CD4-positive, alpha-beta T cell treated with Interleukin-15 for 4 hours (primary cell): ENCODE measurements around the gene UBE2E3.
"Not testable (repeated sequence)": the region's sequence is repeated elsewhere in the genome, so short reads cannot be mapped to it uniquely, and the experiment has no call there.

Experiments used
- DNase-seq: peaks from one replicate; pipeline ENCODE4 v3.0.0-alpha.2; 2020; ENCODE audit warnings: low spot score

Gene UBE2E3

DNA sequence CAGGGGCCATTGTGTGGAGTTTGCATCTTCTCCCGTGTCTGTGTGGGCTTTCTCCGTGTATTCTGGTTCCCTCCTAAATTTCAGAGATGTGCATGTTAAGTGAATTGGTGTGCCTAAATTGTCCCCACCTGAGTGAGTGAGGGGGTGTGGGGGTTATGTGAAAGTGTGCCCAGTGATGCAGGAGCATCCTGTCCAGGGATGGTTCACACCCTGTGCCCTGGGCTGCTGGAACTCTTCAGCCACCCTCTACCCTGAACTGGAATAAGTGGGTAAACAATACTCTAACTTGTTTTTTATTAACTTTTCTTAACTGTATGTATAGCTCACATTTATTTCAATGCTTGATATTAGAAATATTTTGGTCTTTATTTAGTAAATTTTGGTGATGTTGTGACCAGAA lies 56.0 kb downstream of the UBE2E3 start:
- DNase-seq = no peak

DNA sequence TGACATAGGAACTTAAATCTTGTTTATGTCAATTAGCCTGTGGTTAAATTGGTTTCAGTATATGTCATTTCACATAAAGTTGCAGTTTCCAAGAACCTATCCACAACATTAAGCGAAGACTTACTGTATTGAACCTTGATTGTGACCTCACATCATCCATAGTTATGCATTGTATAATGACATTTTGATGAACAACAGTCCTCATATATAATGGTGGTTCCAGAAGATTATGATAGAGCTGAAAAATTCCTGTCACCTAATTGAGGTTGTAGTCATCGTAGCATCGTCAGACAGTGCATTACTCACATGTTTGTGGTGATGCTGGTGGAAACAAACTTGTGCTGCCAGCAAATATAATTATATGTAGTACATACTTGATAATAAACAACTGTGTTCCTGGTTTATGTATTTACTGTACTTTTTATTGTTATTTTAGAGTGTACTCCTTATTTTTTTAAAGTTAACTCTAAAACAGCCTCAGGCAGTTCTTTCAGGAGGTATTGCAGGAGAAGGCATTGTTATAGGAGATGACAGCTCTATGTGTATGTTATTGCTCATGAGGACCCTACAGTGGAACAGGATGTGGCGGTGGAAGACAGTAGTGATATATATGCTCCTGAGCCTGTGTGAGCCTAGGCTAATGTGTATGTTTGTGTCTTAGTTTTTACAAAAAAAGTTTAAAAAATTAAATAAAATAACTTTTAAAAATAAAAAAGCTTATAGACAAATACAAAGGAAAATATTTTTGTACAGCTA lies 56.6 kb downstream of the UBE2E3 start:
- DNase-seq = no peak

- no peak for DNase-seq
Measured at GRCh38 chr2:181037922-181038321, 57.5 kb downstream of the UBE2E3 start.

DNA sequence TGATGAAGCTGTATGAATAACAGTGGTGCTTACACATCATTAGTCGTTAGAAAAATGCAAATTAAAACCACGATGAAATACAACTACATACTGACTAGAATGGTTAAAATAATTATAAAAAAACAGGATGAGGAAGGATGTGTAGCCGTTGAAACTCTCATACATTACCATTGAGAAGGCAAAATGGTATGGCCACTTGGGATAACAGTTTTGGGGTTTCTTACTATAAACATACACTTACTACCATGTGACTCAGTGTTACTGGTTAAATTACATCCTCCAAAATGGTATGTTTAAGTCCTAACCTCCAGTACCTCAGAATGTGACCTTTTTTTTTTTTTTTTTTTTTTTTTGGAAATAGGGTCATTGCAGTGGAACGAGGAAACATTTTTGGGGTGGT lies 58.4 kb downstream of the UBE2E3 start:
- no peak for DNase-seq

DNA sequence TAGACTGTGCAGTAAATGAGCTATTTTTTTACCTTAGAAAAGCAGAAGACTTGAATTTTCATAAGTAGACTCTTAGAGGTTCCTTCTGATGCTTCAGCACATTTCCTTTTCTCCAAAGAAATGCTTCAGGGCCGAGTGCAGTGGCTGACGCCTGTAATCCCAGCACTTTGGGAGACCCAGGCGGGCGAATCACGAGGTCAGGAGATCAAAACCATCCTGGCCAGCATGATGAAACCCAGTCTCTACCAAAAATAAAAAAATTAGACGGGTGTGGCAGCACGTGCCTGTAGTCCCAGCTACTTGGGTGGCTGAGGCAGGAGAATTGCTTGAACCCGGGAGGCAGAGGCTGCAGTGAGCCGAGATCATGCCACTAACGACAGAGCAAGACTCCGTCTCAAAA lies 60.4 kb downstream of the UBE2E3 start:
- DNase-seq = not testable (repeated sequence)

DNA sequence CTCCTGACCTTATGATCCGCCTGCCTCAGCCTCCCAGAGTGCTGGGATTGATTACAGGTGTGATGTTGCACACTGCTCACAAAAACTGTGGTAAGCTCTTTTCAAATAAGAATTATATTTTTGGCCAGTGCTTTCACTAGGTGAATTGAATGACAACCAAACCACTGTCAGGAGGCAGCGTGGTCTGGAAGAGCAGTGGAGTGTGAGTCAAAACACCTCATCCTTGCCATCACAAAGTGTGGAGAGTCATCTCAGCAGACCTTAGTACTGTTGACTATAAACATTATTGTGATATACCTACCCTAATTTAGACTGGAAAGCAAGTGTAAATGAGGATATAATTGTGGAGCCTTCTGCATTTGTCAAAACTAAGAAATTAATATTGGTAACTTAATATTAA lies 61.3 kb downstream of the UBE2E3 start:
- DNase-seq = no peak

DNA sequence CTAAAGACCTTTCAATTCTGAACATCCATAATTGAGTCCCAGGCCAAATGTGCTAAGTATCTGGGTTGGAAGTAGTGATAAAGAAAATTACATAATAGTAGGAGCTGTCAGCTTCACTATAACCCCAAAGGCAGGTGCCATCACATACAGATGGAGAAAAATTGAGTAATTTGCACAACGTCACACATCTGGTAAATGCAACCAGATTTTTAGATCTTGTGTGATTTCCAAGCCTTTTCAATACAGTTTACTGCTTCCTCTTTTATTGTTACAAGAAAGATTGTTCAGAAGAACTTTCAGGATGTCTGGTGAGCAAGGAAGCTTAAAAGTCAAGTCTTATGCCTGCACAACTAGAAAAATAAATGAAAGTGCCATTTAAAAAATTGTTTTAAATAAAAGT lies 62.3 kb downstream of the UBE2E3 start:
- no peak for DNase-seq

DNA sequence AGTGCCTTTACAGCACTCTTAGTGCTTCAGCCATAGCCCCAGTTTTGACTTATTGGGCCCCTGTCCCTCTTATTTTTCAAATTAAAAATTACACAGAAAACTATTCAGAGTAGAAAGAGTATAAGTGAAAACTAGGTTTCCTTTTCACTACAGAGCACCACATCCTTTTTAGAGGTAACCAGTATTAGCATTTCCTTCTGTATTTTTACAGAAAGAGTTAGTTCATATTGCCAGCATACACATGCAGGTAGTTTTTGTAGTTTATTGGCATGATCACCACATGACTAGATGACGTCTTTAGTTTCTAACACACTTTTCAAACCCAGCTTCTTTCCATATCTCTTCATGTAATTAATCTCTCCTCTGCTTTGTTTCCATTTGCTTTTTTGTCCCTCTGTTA lies 66.4 kb downstream of the UBE2E3 start:
- DNase-seq = no peak

GRCh38 chr2:181047829-181048228 lies 67.4 kb downstream of the UBE2E3 start:
- DNase-seq = no peak

DNA sequence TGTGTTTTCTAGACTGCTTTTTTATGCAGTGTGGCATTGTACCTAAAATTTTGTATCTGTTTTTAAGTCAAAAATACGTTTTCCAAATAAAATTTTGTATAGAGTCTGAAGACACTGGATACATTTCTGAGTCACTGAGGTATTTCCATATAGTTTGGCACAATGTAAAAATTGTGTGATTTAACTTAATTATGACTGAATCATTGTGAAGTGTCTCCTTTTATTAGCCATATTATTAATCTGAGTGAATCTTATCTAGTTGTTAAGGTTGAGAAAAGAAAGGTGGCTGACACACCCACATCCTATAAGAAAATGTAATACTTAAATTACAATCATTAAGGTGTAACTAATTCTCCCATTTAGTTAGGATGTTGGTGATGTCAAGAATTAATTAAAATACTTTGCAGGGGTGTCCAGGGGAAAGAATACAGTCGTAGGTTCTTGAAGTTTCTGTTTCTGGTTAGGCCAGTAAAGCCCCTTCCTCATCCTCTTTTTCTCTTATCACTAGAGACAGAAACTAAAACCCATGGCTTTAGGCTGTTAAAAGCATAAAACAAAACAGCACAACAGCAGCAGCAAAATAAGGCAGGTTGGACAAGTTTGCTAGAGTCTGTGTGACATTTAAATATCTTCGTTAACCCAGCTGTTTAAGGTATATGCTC lies 71.6 kb downstream of the UBE2E3 start:
- DNase-seq = no peak

DNA sequence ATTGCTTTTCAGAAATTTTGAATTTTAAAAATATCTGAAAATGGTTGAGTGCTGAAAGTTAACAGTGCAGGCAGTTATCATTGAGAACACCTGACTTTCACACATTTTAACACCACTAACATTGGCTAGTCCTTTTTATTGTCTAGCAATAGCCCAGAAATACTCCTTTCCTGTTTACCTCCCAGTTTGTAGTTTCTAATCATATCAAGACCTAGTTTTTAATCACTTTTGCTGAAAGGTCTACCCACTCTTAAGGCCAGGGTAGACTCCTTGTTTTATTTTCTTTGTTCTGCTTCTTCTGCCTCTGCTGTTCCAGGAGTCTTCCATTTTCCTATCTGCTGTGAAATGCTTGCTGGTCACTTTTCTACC lies 72.1 kb downstream of the UBE2E3 start:
- no peak for DNase-seq

- no peak for DNase-seq
Measured at GRCh38 chr2:181054256-181054655, 73.9 kb downstream of the UBE2E3 start.

GRCh38 chr2:181054843-181055242 lies 74.4 kb downstream of the UBE2E3 start:
- DNase-seq = no peak

- DNase-seq = peak; percentile 59
Measured at GRCh38 chr2:181058378-181059269, 78.2 kb downstream of the UBE2E3 start.

DNA sequence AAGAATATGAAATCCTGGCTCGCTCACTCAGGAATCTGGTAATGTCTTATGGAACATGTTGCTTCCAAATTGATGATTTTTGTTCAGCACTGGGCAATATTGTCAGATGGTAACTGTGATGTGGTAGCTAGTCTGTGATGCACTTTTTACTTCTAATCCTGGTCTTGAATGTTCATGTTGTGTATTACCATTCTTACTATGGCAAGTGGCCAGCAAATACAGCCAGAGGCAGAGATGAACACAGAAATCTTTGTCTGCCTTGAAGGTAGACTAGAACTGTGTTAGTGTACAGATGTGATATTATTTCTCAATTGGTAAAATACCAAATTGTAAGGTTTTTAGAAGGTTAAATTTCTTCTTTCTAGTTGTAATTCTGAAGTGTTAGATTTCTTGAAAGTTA lies 83.3 kb downstream of the UBE2E3 start:
- no peak for DNase-seq

- no peak for DNase-seq
Measured at GRCh38 chr2:181065458-181065857, 85.1 kb downstream of the UBE2E3 start.

- DNase-seq = no peak
Measured at GRCh38 chr2:181066333-181066732, 85.9 kb downstream of the UBE2E3 start.

DNA sequence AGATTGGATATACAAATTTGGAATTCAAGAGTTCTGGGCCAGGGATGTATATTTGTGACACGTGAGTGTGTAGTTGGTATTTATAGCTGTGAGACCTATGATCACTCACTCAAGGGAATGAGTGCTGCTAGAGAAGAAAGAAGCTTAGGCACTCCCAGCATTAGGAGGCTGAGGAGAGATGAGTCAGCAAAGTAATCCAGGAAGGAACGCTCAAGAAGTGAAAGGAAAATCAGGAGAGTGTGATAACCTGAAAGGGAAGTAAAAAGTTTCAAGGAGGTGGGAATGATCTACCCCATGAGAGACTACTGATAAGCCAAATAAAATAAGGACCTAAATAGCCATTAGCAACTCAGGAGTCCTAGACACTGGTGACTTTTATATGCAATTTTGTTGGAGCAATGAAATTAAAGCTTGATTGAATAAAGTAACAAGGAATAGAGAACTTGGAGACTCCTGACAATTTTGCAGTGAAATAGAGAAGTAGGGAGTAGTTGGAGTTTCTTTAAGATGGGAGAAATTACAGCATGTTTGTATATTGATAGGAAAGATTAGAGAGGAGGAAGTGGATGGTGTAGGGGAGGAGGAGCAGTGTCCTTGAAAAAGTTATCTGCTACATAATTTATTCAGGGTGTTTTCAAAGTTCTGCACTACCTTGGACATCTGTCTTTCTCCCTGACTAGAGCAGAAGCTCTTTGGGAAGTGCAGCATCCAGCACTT lies 89.9 kb downstream of the UBE2E3 start:
- no peak for DNase-seq

- DNase-seq = no peak
Measured at GRCh38 chr2:181070836-181071200, 90.4 kb downstream of the UBE2E3 start.

DNA sequence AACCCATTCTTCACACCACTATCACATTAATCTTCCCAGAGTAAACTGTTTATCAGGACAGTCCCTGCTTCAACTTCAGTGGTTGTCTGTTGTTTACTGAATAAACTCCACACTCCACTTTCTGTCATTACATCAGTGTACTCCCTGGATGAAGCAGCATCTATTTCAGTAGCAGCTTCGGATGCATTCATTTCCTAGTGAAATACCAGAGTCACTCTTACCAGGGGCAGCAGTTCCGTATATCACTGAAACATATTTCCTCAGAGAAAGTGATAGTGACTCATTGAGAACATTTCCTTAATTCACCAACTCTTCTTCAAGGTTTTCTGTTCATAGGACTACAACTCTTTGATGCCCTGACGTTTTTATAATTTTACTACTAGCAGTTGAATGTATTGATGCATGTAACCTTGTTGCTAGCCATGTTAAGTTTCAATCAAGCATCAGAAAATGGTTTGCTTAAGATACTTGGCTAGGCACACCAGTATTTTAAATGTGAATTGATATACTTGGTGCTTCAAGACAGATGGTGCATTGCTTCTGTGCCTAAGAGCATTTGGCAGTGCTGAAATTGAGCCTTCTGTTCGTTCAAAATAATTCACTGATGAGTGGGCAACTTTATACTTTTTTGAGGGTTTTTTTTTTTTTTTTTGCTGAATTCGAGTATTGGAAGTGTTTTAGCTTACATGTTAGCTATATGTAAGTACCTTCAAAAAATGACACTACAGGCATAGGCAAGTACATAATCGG lies 92.3 kb downstream of the UBE2E3 start:
- no peak for DNase-seq

- no peak for DNase-seq
Measured at GRCh38 chr2:181073896-181074295, 93.5 kb downstream of the UBE2E3 start.

DNA sequence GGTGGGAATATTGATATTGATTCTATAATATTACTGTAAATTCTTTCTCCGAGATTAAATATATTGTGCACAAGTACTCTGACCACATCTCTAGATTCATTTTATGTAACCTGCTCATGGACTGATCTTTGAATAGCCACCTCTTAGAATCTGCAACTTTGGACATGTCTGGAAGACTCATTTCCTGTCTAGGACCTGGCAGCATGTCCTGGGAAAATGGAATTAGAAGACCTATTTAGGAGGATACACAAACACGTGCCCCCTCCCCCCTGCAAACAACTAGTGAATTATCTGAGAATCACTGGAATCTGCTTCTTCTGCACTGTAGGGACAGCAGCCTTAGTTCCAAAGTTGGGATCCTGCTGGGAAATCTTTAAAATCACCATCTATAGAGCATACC lies 94.1 kb downstream of the UBE2E3 start:
- no peak for DNase-seq
